ENCODE data around the gene ERICH4.

Gene ERICH4

GRCh38 chr19:41414461-41414860 is 28.5 kb upstream of the ERICH4 start:
- DNase-seq (ENCODE audit: low read depth in 2 of 2), result no peak

- no peak for DNase-seq (ENCODE audit: low read depth in 2 of 2)
These were observed 27.8 kb upstream of the ERICH4 start for GRCh38 chr19:41415154-41415571.

- no peak for DNase-seq (ENCODE audit: low read depth in 2 of 2)
These were observed 26.7 kb upstream of the ERICH4 start for GRCh38 chr19:41416194-41416674.

GRCh38 chr19:41420101-41420880 is 22.7 kb upstream of the ERICH4 start:
- no peak for DNase-seq (ENCODE audit: low read depth in 2 of 2)

- no peak for DNase-seq (ENCODE audit: low read depth in 2 of 2)
These were observed 21.6 kb upstream of the ERICH4 start for GRCh38 chr19:41421314-41421713.

GRCh38 chr19:41421973-41422372 is 21.0 kb upstream of the ERICH4 start:
- DNase-seq (ENCODE audit: low read depth in 2 of 2), result no peak

GRCh38 chr19:41422456-41422855 is 20.5 kb upstream of the ERICH4 start:
- DNase-seq (ENCODE audit: low read depth in 2 of 2), result no peak

- DNase-seq (ENCODE audit: low read depth in 2 of 2), result no peak
These were observed 20.0 kb upstream of the ERICH4 start for GRCh38 chr19:41422955-41423354.

- no peak for DNase-seq (ENCODE audit: low read depth in 2 of 2)
These were observed 18.4 kb upstream of the ERICH4 start for GRCh38 chr19:41424335-41425173.

- no peak for DNase-seq (ENCODE audit: low read depth in 2 of 2)
These were observed 17.5 kb upstream of the ERICH4 start for GRCh38 chr19:41425174-41426115.

- DNase-seq (ENCODE audit: low read depth in 2 of 2), result no peak
These were observed 16.7 kb upstream of the ERICH4 start for GRCh38 chr19:41426116-41426841.

- no peak for DNase-seq (ENCODE audit: low read depth in 2 of 2)
These were observed 15.9 kb upstream of the ERICH4 start, which contains the start of gene B3GNT8 for GRCh38 chr19:41426952-41427646. Gene B3GNT8 (minus strand): TSS chr19:41427374. CDS start chr19:41426778, 596 bp downstream.

- peak in 1 of 2 donors; percentile 16 for DNase-seq (ENCODE audit: low read depth in 2 of 2)
These were observed 15.1 kb upstream of the ERICH4 start for GRCh38 chr19:41427647-41428480.

GRCh38 chr19:41428481-41428859 is 14.5 kb upstream of the ERICH4 start:
- no peak for DNase-seq (ENCODE audit: low read depth in 2 of 2)

- no peak for DNase-seq (ENCODE audit: low read depth in 2 of 2)
These were observed 12.0 kb upstream of the ERICH4 start for GRCh38 chr19:41430922-41431321.

- no peak for DNase-seq (ENCODE audit: low read depth in 2 of 2)
These were observed 11.2 kb upstream of the ERICH4 start for GRCh38 chr19:41431426-41432386.

GRCh38 chr19:41433171-41433570 is 9.8 kb upstream of the ERICH4 start:
- no peak for DNase-seq (ENCODE audit: low read depth in 2 of 2)

- DNase-seq (ENCODE audit: low read depth in 2 of 2), result no peak
These were observed 8.5 kb upstream of the ERICH4 start for GRCh38 chr19:41434450-41434849.

Measured in stimulated activated CD8-positive, alpha-beta memory T cell treated with anti-CD3 and anti-CD28 coated beads, Interleukin-2, amount 100 ng/mL, for 1 hour (primary cell).